Loucy (cell line): ENCODE data around the gene UGGT2.

Source experiments
- H2AFZ ChIP-seq: fragments of 200-600 bp; sonication (generic); 2 replicates; pipeline ENCODE4 v1.6.0; 2016; ENCODE audit warnings: antibody characterized with exemption, mild to moderate bottlenecking, low read length, moderate library complexity
- H3F3A ChIP-seq: fragments of 200-600 bp; 2 replicates; pipeline ENCODE4 v1.6.0; 2016; ENCODE audit warnings: antibody characterized with exemption, low read depth, mild to moderate bottlenecking
- H3K27me3 ChIP-seq: fragments of 200-600 bp; sonication (generic); 2 replicates; pipeline ENCODE4 v1.6.1; 2014; ENCODE audit warnings: low read length, mild to moderate bottlenecking; ENCODE audit not compliant: insufficient read depth, poor library complexity, severe bottlenecking
- H3K36me3 ChIP-seq: fragments of 200-600 bp; sonication (generic); 2 replicates; pipeline ENCODE4 v1.6.1; 2016; ENCODE audit warnings: low read length; ENCODE audit not compliant: insufficient read depth
- H3K4me1 ChIP-seq: fragments of 200-600 bp; sonication (generic); 2 replicates; pipeline ENCODE4 v1.5.1; 2014; ENCODE audit warnings: low read length, mild to moderate bottlenecking; ENCODE audit not compliant: insufficient read depth, poor library complexity, severe bottlenecking
- H3K4me2 ChIP-seq: fragments of 200-600 bp; sonication (generic); 2 replicates; pipeline ENCODE4 v1.6.0; 2014; ENCODE audit warnings: antibody characterized with exemption, low read length, low read depth, mild to moderate bottlenecking; ENCODE audit not compliant: poor library complexity, severe bottlenecking
- H3K4me3 ChIP-seq: fragments of 200-600 bp; sonication (generic); 2 replicates; pipeline ENCODE4 v1.5.1; 2014; ENCODE audit warnings: low read length, mild to moderate bottlenecking, mixed read lengths; ENCODE audit not compliant: poor library complexity, severe bottlenecking
- H3K79me2 ChIP-seq: fragments of 200-600 bp; sonication (generic); 2 replicates; pipeline ENCODE4 v1.6.1; 2014; ENCODE audit warnings: low read length; ENCODE audit not compliant: insufficient read depth
- H3K9ac ChIP-seq: fragments of 200-600 bp; sonication (generic); 2 replicates; pipeline ENCODE4 v1.6.0; 2014; ENCODE audit warnings: mild to moderate bottlenecking, low read depth, low read length, moderate library complexity; ENCODE audit not compliant: poor library complexity, severe bottlenecking
- H3K9me2 ChIP-seq: fragments of 200-600 bp; sonication (generic); replicated peaks from 2 replicates; pipeline ENCODE4 v1.6.1; 2016; ENCODE audit warnings: low read depth, low read length, mixed read lengths
- H3K9me3 ChIP-seq: fragments of 200-600 bp; sonication (generic); 2 replicates; pipeline ENCODE4 v1.6.1; 2014; ENCODE audit warnings: mild to moderate bottlenecking, antibody characterized with exemption, low read length, low read depth; ENCODE audit not compliant: insufficient read depth
- H4K20me1 ChIP-seq: fragments of 200-600 bp; sonication (generic); 2 replicates; pipeline ENCODE4 v1.6.0; 2014; ENCODE audit warnings: antibody characterized with exemption, low read length, mild to moderate bottlenecking; ENCODE audit not compliant: insufficient read depth, poor library complexity, severe bottlenecking
- CTCF ChIP-seq: fragments of 200-600 bp; sonication (generic); conservative IDR thresholded peaks from 2 replicates; pipeline ENCODE4 v1.5.1; 2014; ENCODE audit warnings: mild to moderate bottlenecking, antibody characterized with exemption, low read length
- EZH2phosphoT487 ChIP-seq: fragments of 200-600 bp; IDR thresholded peaks from 2 replicates; pipeline ENCODE4 v1.6.1; 2018; ENCODE audit warnings: antibody characterized with exemption, mild to moderate bottlenecking, moderate library complexity, borderline replicate concordance

UGGT2 gene

GRCh38 chr13:95920485-95920884 is 132.7 kb downstream of the UGGT2 start:
- Histone ChIP-seq H3K9me2 (no peaks in the 10 kb centered on the region), H3K9me3 (no peaks in the 10 kb centered on the region), H3K27me3 (no peaks in the 10 kb centered on the region), H3K4me1 (no peaks in the 10 kb centered on the region), H4K20me1 (no peaks in the 10 kb centered on the region), H3K9ac (no peak overlapping the region), H3K4me2 (no peak overlapping the region), H3K4me3 (no peak overlapping the region), H3F3A (no peaks in the 10 kb centered on the region), H3K36me3 (no peaks in the 10 kb centered on the region), H3K79me2 (no peaks in the 10 kb centered on the region), H2AFZ (no peak overlapping the region)
- TF ChIP-seq EZH2phosphoT487 (no peak), CTCF (no peak)

- Histone ChIP-seq H3K9ac (no peak overlapping the region), H3K9me2 (no peaks in the 10 kb centered on the region), H3K36me3 (no peaks in the 10 kb centered on the region), H4K20me1 (no peaks in the 10 kb centered on the region), H3K4me2 (no peak overlapping the region), H3F3A (no peaks in the 10 kb centered on the region), H3K79me2 (no peaks in the 10 kb centered on the region), H3K27me3 (no peaks in the 10 kb centered on the region), H3K4me3 (no peak overlapping the region), H3K9me3 (no peaks in the 10 kb centered on the region), H2AFZ (no peak overlapping the region), H3K4me1 (no peaks in the 10 kb centered on the region)
- TF ChIP-seq EZH2phosphoT487 (no peak), CTCF (no peak)
These were observed 134.3 kb downstream of the UGGT2 start for GRCh38 chr13:95918860-95919259.

GRCh38 chr13:95914991-95915501 is 138.2 kb downstream of the UGGT2 start:
- TF ChIP-seq CTCF (no peak), EZH2phosphoT487 (no peak)
- Histone ChIP-seq H3K4me1 (no peaks in the 10 kb centered on the region), H3K4me3 (no peak overlapping the region), H3K9ac (no peak overlapping the region), H3K36me3 (no peaks in the 10 kb centered on the region), H3K79me2 (no peaks in the 10 kb centered on the region), H2AFZ (no peak overlapping the region), H3K4me2 (no peak overlapping the region), H3K27me3 (no peaks in the 10 kb centered on the region), H3F3A (no peaks in the 10 kb centered on the region), H3K9me2 (no peaks in the 10 kb centered on the region), H4K20me1 (no peaks in the 10 kb centered on the region), H3K9me3 (no peaks in the 10 kb centered on the region)
